ENCODE measurements around the gene EVA1C. TPM values are rescaled to one million over a fixed set of nuclear protein-coding genes. Genes with fewer than 3 reads are reported as not detected.

The EVA1C gene
- total RNA-seq, 1 donor from 2014 or later = 55.3 TPM

- DNase-seq (ENCODE audit: low spot score) = no peak
Observed at GRCh38 chr21:32562426-32562825, 149.9 kb downstream of the EVA1C start.

GRCh38 chr21:32562915-32563314, 150.4 kb downstream of the EVA1C start:
- DNase-seq (ENCODE audit: low spot score) = no peak

Other genes starting within 250 kb of the EVA1C start
- gene MIS18A, start 133.7 kb upstream of the EVA1C start, total RNA-seq = 7.6 TPM
- not detected for gene MRAP, start 113.9 kb upstream of the EVA1C start, total RNA-seq
- 34.6 TPM for gene URB1, start 19.7 kb upstream of the EVA1C start, total RNA-seq
- 0.18 TPM for gene TCP10L, start 172.8 kb downstream of the EVA1C start, total RNA-seq
- gene CFAP298, start 199.7 kb downstream of the EVA1C start, total RNA-seq = 39.6 TPM

Measured in ureter (tissue), 1 donor.